Sigmoid colon (tissue), 7 donors: Measurements from ENCODE around the gene R3HDM4. TPM values are rescaled to one million over a fixed set of nuclear protein-coding genes. Genes with fewer than 3 reads are reported as not detected.
"Not testable (repeated sequence)": the region's sequence is repeated elsewhere in the genome, so short reads cannot be mapped to it uniquely, and the experiment has no call there.

Experiments
- DNase-seq: peaks from one replicate; pipeline ENCODE4 v3.0.0-alpha.2; 2019
- H3K27ac ChIP-seq, 4 donors: fragments of 200-600 bp; sonication (generic); one replicate each; pipeline ENCODE4 v1.5.1; 2016 to 2019; ENCODE audit warnings: mild to moderate bottlenecking in 1 of 4
- H3K27me3 ChIP-seq, 3 donors: fragments of 200-600 bp; sonication (generic); one replicate each; pipeline ENCODE4 v1.5.1; 2019; ENCODE audit warnings: mild to moderate bottlenecking in 1 of 3
- H3K36me3 ChIP-seq, 4 donors: fragments of 200-600 bp; sonication (generic); one replicate each; pipeline ENCODE4 v1.5.1; 2016 to 2019
- H3K4me1 ChIP-seq, 4 donors: fragments of 200-600 bp; sonication (generic); one replicate each; pipeline ENCODE4 v1.5.1; 2017 to 2019
- H3K4me3 ChIP-seq, 4 donors: fragments of 200-600 bp; sonication (generic); one replicate each; pipeline ENCODE4 v1.5.1; 2017 to 2019; ENCODE audit warnings: mild to moderate bottlenecking in 2 of 4, moderate library complexity in 1 of 4
- H3K9me3 ChIP-seq, 4 donors: fragments of 200-600 bp in 3 of 4; sonication (generic) in 3 of 4; one replicate each; pipeline versions ENCODE4 v1.5.1 to v1.6.1; 2013 to 2019
- CTCF ChIP-seq, 4 experiments: fragments of 450-650 bp in 3 of 4; fragments of 200-600 bp in 1 of 4; IDR thresholded peaks; one replicate each; pipeline ENCODE4 v1.5.1; 2016 to 2019; ENCODE audit warnings: antibody characterized with exemption in 4 of 4, mild to moderate bottlenecking in 3 of 4, moderate library complexity in 2 of 4
- EP300 ChIP-seq, 4 donors: sonication (generic); formaldehyde crosslinking; IDR thresholded peaks; one replicate each; pipeline ENCODE4 v1.6.1; 2017; ENCODE audit warnings: antibody characterized with exemption in 4 of 4
- POLR2A ChIP-seq, 2 donors: fragments of 450-650 bp; IDR thresholded peaks; one replicate each; pipeline ENCODE4 v1.6.1; 2016; ENCODE audit warnings: antibody characterized with exemption in 2 of 2, mild to moderate bottlenecking in 2 of 2, moderate library complexity in 2 of 2
- POLR2AphosphoS5 ChIP-seq, 4 donors: sonication (generic); formaldehyde crosslinking; IDR thresholded peaks; one replicate each; pipeline ENCODE4 v1.6.1; 2017; ENCODE audit warnings: antibody characterized with exemption in 4 of 4
- WGBS, 2 donors: extraction: QIAGEN DNeasy Blood & Tissue Kit; methylation state at CpG; one replicate each; pipeline ENCODE4 v1.1.7; 2013; 5-methylcytosine and 5-hydroxymethylcytosine counted together
- intact Hi-C: fragments of 100-400 bp; cut with DNase I; formaldehyde crosslinking; loops from one replicate; pipeline ENCODE4 v1.15.1; 2023
- polyA plus RNA-seq, 3 donors: library from polyadenylated mRNA; stranded (reverse); fragments of 200-250 nt; gene quantifications; one replicate each; pipeline ENCODE4 v1.2.3, GENCODE V29; 2013
- total RNA-seq, 4 donors: library from RNA; depleted of rRNA; stranded (reverse); fragments of >200 nt; gene quantifications; one replicate each; pipeline ENCODE4 v1.1.0, GENCODE V29; 2016
- donor health status: healthy with polysubstance abuse.
- donor health status: Bipolar disorder and iron deficiency.
- donor health status: healthy.

The R3HDM4 gene
- total and polyA plus RNA-seq, 7 donors, result 21.4 to 85.3 (median 30.5) TPM

- Histone ChIP-seq H3K4me1 (peaks cover 0 to 36% (median 25%) of the 10 kb centered on the region in 4 donors), H3K27me3 (peaks cover 27 to 82% (median 50%) of the 10 kb centered on the region in 3 donors), H3K4me3 (no peak overlapping the region), H3K9me3 (no peaks in the 10 kb centered on the region), H3K27ac (peak overlapping the region in 1 of 4 donors; percentile 59), H3K36me3 (no peaks in the 10 kb centered on the region)
- WGBS, 2 donors, result 72 to 80% methylated on average over 9 of the region's 9 CpGs
- TF ChIP-seq CTCF (IDR thresholded peaks at IDR 0.05) (no peak), POLR2A (IDR thresholded peaks at IDR 0.05) (no peak), EP300 (IDR thresholded peaks at IDR 0.05) (no peak), POLR2AphosphoS5 (IDR thresholded peaks at IDR 0.05) (no peak)
- intact Hi-C loops, result loop anchor here (2.0 to 5.0 kb wide), 2 partner anchors 86 to 125 kb away; no protein-coding TSS in a partner anchor
- DNase-seq, result no peak
Observed at GRCh38 chr19:858284-858683, 54.7 kb downstream of the R3HDM4 start.

GRCh38 chr19:855566-856120, 57.4 kb downstream of the R3HDM4 start:
- no peak for DNase-seq
- H3K27me3 ChIP-seq, result peaks cover 32 to 80% (median 49%) of the 10 kb centered on the region in 3 donors
- H3K9me3 ChIP-seq, result no peaks in the 10 kb centered on the region
- WGBS, 2 donors, result 74 to 81% methylated on average over 40 of the region's 40 CpGs
- intact Hi-C loops, result loop anchor here (5.0 kb wide), 1 partner anchor 83 kb away; no protein-coding TSS in a partner anchor
- TF ChIP-seq POLR2AphosphoS5 (IDR thresholded peaks at IDR 0.05), result no peak
- H3K36me3 ChIP-seq, result no peaks in the 10 kb centered on the region
- no peak overlapping the region for H3K4me3 ChIP-seq
- no peak overlapping the region for H3K27ac ChIP-seq
- peaks cover 0 to 29% (median 25%) of the 10 kb centered on the region in 4 donors for H3K4me1 ChIP-seq

GRCh38 chr19:855142-855541, 57.9 kb downstream of the R3HDM4 start:
- Histone ChIP-seq H3K4me3 (no peak overlapping the region), H3K36me3 (no peaks in the 10 kb centered on the region), H3K9me3 (no peaks in the 10 kb centered on the region), H3K27ac (no peak overlapping the region), H3K4me1 (peaks cover 0 to 29% (median 23%) of the 10 kb centered on the region in 4 donors), H3K27me3 (peaks cover 29 to 75% (median 44%) of the 10 kb centered on the region in 3 donors)
- DNase-seq, result no peak
- WGBS, 2 donors, result 83 to 89% methylated on average over 12 of the region's 12 CpGs
- no peak for TF ChIP-seq POLR2A (IDR thresholded peaks at IDR 0.05)
- no peak for TF ChIP-seq POLR2AphosphoS5 (IDR thresholded peaks at IDR 0.05)
- no peak for TF ChIP-seq EP300 (IDR thresholded peaks at IDR 0.05)
- TF ChIP-seq CTCF (IDR thresholded peaks at IDR 0.05), result no peak
- intact Hi-C loops, result loop anchor here (5.0 kb wide), 1 partner anchor 83 kb away; no protein-coding TSS in a partner anchor

GRCh38 chr19:854549-854948, 58.5 kb downstream of the R3HDM4 start:
- Histone ChIP-seq H3K27me3 (peaks cover 25 to 69% (median 38%) of the 10 kb centered on the region in 3 donors), H3K4me1 (peaks cover 0 to 27% (median 22%) of the 10 kb centered on the region in 4 donors), H3K9me3 (no peaks in the 10 kb centered on the region), H3K4me3 (no peak overlapping the region), H3K36me3 (no peaks in the 10 kb centered on the region), H3K27ac (no peak overlapping the region)
- no peak for DNase-seq
- TF ChIP-seq POLR2AphosphoS5 (IDR thresholded peaks at IDR 0.05) (no peak), POLR2A (IDR thresholded peaks at IDR 0.05) (no peak), CTCF (IDR thresholded peaks at IDR 0.05) (no peak), EP300 (IDR thresholded peaks at IDR 0.05) (no peak)
- WGBS, 2 donors, result 70 to 74% methylated on average over 6 of the region's 6 CpGs
- intact Hi-C loops, result loop anchor here (5.0 kb wide), 1 partner anchor 57 kb away; the partner anchor contains the start of gene PTBP1

- H3K36me3 ChIP-seq, H3K4me3 ChIP-seq, DNase-seq, H3K27ac ChIP-seq, H3K9me3 ChIP-seq: not testable (repeated sequence)
- intact Hi-C loops, result loop anchor here (5.0 kb wide), 1 partner anchor 56 kb away; the partner anchor contains the start of gene PTBP1
- WGBS, 2 donors, result 70 to 80% methylated on average over 12 of the region's 17 CpGs
- Histone ChIP-seq H3K4me1 (peaks cover 0 to 29% (median 21%) of the 10 kb centered on the region in 4 donors), H3K27me3 (peaks cover 20 to 61% (median 30%) of the 10 kb centered on the region in 3 donors)
Observed at GRCh38 chr19:853614-854220, 59.3 kb downstream of the R3HDM4 start.
